Globus pallidus (tissue), 1 donor: ENCODE measurements around the gene ITIH1.
A peak's percentile ranks its signal among the peaks of the same experiment; 100 is the strongest.
"Not testable (repeated sequence)": the region's sequence is repeated elsewhere in the genome, so short reads cannot be mapped to it uniquely, and the experiment has no call there.

Source experiments
- DNase-seq: peaks from one replicate; pipeline ENCODE4 v3.0.0-alpha.2; 2015; ENCODE audit warnings: low spot score

ITIH1 gene

GRCh38 chr3:52777127-52777958, at the start of gene ITIH1:
TSS of gene ITIH1 (plus strand) at chr3:52777599. CDS start at chr3:52777616, 17 bp downstream.
- DNase-seq, result no peak

DNA sequence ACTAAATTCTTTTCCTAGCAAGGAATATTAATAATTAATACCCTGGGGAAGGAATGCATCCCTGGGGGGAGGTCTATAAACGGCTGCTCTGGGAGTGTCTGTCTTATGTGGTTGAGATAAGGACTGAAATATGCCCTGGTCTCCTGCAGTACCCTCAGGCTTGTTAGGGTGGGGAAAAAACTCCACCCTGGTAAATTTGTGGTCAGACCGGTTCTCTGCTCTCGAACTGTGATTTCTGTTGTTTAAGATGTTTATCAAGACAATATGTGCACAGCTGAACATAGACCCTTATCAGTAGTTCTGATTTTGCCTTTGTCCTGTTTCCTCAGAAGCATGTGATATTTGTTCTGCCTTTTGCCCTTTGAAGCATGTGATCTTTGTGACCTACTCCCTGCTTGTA, 48.6 kb upstream of the ITIH1 start:
- DNase-seq, result not testable (repeated sequence)

GRCh38 chr3:52730681-52731080, 46.7 kb upstream of the ITIH1 start:
- no peak for DNase-seq

DNA sequence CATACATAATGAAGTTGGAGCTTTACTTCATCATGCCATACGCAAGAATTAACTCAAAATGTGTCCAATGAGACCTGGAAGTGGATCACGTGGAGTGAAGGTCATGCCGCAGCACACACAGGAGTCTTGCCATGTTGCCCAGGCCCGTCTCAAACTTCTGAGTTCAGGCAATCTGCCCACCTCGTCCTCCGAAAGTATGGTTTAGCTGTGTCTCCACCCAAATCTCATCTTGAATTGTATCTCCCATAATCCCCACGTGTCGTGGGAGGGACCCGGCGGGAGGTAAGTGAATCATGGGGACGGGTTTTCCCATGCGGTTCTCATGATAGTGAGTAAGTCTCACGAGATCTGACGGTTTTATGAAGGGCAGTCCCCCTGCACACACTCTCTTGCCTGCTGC, 45.8 kb upstream of the ITIH1 start:
- DNase-seq, result no peak

GRCh38 chr3:52733256-52733891, 44.0 kb upstream of the ITIH1 start:
- no peak for DNase-seq

DNA sequence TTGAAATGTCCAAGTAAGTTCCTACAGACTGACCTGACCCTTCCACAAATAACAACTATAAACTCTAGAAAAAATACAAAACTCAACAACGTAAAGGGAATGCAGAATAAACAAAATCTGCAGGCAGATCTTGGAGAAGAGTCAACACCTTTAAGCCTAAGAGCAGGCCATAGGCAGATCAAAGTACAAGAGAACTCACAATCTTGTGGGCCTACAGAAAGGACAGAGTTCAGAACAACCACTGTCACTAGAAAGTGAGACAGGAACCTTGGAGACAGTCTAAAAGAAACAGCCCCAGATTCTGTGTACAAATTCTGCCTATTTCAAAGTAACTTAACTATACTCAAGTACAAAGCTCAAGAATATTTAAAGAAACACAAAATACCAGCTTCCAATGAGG, 37.7 kb upstream of the ITIH1 start:
- DNase-seq, result no peak

DNA sequence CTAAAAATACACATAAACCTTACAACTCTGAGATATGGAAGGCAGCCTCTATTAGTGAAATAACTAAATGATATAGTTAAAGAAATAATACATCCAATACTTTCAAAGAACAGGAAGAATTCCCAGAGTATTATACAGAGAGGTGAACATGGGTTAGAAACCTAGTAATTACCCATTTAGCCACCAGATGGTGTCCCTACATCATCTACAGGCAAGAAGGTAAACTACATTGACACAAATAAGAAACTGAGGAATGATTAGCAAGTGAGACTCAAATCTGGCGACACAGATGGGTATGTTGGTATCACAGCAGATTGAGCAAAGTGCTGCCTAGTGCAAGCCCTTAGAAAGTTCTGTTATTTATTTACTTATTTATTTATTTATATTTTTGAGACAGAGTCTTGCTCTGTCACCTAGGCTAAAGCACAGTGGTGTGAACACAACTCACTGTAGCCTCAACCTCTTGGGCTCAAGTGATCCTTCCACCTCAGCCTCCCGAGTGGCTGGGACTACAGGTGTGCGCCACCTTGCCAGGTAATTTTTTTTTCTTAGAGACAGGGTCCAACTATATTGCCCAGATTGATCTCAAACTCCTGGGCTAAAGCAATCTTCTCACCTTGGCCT, 34.9 kb upstream of the ITIH1 start:
- DNase-seq, result no peak

DNA sequence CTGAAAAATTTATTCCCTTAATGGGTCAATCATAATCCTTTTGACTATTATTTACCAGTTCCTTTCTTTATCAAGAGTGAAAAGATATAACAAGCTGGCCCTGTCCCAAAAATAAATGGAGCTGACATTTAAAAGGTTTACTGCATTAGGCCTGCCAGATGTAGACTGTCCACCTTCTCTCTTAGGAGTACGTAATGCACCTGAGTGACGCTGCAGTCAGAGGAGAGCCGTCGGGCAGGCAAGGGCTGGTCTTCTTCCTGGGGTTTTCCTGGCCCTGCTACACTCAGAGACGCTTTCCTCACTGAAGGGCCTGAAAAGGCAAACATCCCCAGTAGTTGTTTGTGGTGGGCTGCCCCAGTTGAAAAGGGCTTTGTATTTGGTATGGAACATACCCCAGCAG, 34.2 kb upstream of the ITIH1 start:
- DNase-seq, result no peak

DNA sequence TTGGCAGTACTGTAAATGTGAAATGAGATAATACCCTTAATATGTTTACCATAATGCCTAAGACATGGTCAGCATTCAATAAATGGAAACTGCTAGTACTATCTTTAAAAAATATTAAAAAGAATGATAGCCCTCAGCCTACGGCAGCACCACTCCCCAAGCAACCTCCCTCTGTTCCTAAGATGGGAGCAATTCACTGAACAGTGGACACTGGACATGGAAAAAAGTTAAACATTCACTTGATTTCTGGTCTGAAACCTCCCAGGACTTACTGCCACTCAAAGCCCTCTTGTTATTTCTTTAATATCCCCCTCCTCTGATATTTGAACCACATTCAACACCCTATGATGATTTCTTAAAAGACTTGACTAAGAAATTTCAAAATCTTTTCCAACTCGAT, 33.7 kb upstream of the ITIH1 start:
- no peak for DNase-seq

DNA sequence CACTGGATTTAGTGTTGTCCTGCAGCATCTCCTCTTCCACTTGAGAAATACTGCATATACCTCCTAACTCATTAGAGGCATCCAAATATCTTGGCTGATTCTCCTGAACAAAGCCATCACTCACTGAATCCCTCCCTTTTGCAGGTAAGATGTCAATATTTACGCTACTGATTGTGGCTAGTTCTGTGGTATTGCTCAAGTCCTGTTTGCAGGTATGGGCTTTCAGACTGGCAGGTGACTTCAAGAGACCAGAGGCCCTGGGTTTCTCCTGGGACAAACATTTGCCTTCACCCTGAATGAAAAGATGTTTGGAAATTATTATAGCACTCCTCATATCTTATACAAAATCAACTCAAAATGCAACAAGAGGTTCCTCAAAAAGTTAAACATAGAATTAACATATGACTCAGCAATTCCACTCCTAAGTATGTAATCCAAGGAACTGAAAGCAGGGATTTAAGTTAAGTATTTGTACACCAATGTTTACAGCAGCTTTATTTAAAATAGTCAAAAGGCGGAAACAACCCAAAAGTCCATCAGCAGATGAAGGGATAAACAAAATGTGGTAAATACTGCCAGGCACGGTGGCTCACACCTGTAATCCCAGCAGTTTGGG, 25.2 kb upstream of the ITIH1 start:
- DNase-seq, result no peak

GRCh38 chr3:52754373-52754772, 23.0 kb upstream of the ITIH1 start:
- no peak for DNase-seq

DNA sequence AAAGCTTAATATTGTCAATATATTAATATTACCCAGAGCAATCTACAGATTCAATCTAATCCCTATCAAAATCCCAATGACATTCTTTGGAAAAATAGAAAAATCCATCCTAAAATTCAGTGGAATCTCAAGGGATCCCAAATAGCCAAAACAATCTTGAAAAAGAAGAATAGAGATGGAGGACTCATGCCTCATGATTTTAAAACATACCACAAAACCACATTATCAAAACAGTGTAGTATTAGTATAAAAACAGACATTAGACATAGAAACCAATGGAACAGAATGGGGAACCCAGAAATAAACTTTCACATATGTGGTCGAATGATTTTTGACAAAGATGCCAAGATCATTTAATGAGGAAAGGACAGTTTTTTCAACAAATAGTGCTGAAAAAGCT, 21.3 kb upstream of the ITIH1 start:
- DNase-seq, result no peak

DNA sequence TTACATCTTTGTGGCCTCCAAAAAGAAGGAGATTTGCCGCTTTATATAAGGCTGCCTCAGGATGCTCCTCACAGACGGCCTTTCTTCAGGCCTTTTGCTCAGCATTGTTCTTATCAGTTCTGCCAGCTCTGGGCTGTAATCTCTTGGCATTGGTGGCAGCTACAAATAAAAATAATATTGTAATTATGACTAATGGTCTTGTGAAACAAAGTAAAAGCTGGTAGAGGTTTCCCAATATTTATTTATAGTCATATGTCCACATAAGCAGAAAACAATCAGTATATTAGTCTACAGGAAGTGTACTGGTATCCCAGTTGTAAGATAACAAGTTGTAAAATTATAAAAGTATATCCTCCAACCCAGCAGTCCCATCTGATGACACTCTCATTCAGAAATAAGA, 13.9 kb upstream of the ITIH1 start:
- DNase-seq, result no peak

DNA sequence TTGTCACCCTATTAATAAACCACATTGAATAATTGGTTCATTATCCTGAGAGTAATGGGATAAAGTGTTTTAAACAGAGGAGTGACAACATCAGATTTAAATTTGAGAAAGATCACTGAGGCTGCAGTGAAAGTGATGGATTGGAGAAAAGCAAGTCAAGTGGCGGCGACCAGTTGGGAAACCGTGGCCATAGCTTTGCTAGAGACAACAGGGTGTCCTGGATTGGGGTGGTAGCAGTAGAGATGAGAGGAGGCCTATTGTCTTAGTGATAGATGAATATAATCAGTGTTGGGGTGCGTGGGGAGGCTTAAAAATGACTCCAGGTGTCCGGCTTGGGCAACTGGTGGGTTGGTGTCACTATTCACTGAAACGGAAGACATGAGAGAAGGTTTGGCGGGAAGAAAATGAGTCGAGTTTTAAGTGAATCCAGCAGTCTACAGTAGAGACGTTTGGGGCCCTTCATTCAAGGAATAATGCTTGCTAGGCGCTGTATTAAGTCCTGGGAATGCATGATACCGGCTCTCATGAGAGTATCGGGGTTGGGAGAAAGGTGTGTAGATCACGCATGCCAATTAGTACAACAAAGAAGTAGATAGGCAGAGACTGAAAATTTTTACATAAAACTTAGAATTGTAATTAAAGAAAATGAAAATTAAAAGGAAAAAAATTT, 7.5 kb upstream of the ITIH1 start:
- no peak for DNase-seq

DNA sequence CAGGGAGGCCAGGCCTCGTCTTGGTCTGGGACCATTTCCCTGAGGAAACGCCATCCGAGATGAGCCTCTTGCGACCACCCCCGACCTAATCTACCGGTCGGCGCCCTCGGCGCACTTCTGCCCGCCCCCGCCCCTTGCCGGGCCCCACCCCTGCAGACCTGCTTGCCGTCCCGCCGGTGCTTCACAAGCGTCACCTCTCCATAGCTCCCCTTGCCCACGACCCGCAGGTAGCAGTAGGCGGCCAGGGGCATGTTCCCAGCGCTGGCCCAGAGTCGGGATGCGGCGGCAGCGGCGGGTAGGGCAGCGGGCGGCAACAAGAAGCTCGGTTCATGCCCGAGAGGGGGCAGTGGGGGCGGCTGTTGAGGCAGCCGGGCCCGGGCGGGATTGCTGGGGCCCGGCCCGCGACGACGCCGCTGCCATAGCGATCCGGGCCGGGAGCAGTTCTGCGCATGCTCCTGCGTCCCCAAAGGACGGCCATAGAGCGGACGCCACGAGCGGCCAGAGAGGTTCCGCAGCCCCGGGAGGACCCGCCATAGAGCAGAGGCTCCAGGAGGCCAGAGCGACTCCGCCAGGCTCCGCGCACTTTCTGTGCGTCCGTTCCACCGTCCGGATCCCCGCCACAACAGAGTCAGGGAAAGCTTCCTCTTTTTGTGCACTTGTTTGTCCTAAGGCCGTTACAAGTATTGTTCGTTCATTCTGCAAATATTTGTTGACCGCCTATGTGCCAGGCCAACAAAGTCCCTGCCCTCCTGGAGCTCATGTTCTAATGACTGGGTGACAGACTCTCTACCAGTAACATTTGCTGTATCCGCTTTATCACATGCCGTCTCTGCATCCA, 6.7 kb upstream of the ITIH1 start, which contains the start of gene NEK4:
NEK4 (minus strand) TSS at position 445 of the 838 bp plus-strand sequence; CDS start at position 251, 194 bp downstream.
- DNase-seq, result peak; percentile 90

- DNase-seq, result no peak
These were observed 6.1 kb upstream of the ITIH1 start for GRCh38 chr3:52771334-52771681.

DNA sequence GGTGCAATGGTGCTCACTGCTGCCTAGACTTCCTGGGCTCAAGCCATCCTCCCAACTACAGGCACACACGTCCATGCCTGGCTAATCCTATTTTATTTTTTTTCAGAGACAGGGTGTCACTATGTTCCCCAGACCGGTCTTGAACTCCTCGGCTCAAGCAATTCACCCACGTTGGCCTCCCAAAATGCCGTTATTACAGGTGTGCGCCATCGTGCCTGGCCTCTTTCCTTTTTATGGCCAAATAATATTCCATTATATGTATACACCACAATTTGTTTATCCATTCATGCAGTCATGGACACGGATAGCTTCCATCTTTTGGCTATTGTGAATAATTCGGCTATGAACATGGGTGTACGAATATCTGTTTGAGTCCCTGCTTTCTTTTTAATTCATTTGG, 5.7 kb upstream of the ITIH1 start:
- no peak for DNase-seq

DNA sequence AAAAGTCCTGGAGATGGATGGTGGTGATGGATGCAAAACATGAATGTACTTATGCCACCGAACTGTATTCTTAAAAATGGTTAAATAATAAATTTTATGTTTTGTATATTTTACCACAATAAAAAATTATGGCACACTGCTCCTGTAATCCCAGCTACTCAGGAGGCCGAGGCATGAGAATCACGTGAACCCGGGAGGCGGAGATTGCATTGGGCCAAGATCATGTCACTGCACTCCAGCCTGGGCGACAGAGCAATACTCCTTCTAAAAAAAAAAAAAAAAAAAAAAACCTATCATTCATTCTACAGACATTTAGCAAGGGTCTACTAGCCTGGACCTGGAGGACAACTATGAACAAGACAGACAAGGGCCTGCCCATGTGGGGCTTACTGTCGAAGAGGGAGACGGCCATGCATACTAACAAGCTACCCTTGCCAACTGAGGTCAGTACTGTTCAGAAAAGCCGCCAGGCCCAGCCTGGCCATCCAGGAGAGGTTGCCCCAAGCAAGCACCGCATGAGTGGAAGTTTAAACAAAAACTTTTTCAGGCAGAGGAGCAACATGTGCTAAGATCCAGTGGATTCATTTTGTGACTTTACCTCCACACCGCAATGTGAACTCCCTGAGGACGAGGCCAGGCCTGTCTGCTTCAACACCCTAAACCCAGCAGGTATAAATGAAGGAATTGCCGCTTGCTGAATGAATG, 3.9 kb upstream of the ITIH1 start:
- DNase-seq, result no peak

DNA sequence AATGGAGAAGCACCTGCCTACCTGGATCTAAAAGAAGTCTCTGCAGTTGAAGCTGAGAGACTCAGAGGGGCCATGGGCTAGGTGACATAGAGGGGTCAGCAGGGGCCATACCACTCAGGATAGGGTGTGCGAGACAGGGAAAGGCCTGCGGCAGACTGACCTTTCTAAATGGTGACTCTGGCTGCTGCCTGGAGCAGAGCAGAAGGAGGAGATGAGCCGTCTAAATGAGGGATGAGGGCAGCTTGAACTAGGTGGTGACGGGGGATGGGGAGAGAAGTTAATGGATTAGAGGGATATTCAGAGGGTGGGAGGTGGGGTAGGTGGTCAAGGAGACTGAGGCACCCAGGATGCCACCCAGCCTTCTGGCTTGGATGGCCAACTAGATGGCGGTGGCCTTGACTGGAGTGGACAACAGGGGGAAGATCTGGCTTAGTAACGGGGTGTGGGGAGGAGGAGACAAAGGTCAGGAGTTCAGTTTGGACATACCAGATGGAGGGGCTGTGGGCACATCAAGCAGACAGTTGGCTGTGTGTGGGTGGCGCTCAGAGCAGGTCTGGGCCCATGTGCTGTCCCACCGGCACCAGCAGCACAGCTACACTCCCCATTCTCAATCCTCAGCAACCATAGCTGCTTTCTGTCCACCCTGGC, 3.2 kb upstream of the ITIH1 start:
- DNase-seq, result no peak
